ENCODE results near the gene AFP. TPM values are rescaled to one million over a fixed set of nuclear protein-coding genes. Genes with fewer than 3 reads are reported as not detected.
"Not testable (repeated sequence)": the region's sequence is repeated elsewhere in the genome, so short reads cannot be mapped to it uniquely, and the experiment has no call there.

Gene AFP
- total RNA-seq (ENCODE audit: unreplicated experiment): not detected
- long read RNA-seq: 0 reads

DNA sequence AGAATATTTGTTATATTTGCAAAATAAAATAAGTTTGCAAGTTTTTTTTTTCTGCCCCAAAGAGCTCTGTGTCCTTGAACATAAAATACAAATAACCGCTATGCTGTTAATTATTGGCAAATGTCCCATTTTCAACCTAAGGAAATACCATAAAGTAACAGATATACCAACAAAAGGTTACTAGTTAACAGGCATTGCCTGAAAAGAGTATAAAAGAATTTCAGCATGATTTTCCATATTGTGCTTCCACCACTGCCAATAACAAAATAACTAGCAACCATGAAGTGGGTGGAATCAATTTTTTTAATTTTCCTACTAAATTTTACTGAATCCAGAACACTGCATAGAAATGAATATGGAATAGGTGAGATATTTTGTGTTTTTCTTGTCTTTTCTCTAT, at the start of gene AFP:
Gene AFP (plus strand): TSS at position 238 of the 400 bp plus-strand sequence. CDS start 42 bp downstream, at position 280.
- Mint-ChIP-seq H3K27me3 (ENCODE audit: unreplicated experiment) (no peaks in the 10 kb centered on the region), H3K36me3 (ENCODE audit: low read depth, unreplicated experiment) (no peaks in the 10 kb centered on the region), H3K4me1 (ENCODE audit: unreplicated experiment) (peaks cover 8% of the 10 kb centered on the region), H3K27ac (ENCODE audit: unreplicated experiment) (no peak within 1 kb of the TSS), H3K9me3 (ENCODE audit: unreplicated experiment) (no peaks in the 10 kb centered on the region), H3K4me3 (ENCODE audit: unreplicated experiment) (no peak within 1 kb of the TSS)
- no peak for DNase-seq (ENCODE audit: low spot score)
- TF ChIP-seq, protein P1, sequence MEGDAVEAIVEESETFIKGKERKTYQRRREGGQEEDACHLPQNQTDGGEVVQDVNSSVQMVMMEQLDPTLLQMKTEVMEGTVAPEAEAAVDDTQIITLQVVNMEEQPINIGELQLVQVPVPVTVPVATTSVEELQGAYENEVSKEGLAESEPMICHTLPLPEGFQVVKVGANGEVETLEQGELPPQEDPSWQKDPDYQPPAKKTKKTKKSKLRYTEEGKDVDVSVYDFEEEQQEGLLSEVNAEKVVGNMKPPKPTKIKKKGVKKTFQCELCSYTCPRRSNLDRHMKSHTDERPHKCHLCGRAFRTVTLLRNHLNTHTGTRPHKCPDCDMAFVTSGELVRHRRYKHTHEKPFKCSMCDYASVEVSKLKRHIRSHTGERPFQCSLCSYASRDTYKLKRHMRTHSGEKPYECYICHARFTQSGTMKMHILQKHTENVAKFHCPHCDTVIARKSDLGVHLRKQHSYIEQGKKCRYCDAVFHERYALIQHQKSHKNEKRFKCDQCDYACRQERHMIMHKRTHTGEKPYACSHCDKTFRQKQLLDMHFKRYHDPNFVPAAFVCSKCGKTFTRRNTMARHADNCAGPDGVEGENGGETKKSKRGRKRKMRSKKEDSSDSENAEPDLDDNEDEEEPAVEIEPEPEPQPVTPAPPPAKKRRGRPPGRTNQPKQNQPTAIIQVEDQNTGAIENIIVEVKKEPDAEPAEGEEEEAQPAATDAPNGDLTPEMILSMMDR (IDR thresholded peaks at IDR 0.05; ENCODE audit: unreplicated experiment): no peak

DNA sequence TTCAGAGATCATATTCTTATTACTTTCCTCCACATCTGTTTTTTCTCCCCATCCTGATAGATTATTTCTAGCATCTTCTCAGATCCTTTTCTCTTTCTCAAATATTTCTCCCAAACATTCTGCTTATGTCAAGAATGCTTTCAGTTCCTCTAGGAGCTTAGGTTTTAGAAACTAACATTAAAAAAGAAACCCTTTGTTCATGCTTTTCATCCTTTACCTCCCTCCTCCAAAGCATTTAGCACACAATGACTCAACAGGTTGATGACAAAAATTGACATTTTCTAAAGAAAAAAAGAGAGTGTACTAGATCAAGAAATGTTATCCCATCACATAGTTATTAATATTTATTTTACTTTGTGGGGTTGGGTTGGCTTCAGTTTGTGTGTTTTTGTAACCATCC, 48.5 kb upstream of the AFP start:
- DNase-seq (ENCODE audit: low spot score): no peak
- no peaks in the 10 kb centered on the region for H3K36me3 Mint-ChIP-seq (ENCODE audit: low read depth, unreplicated experiment)
- H3K4me3 Mint-ChIP-seq (ENCODE audit: unreplicated experiment): no peak overlapping the region
- TF ChIP-seq, protein P1 (IDR thresholded peaks at IDR 0.05; ENCODE audit: unreplicated experiment): no peak
- H3K9me3 Mint-ChIP-seq (ENCODE audit: unreplicated experiment): no peaks in the 10 kb centered on the region
- H3K27ac Mint-ChIP-seq (ENCODE audit: unreplicated experiment): no peak overlapping the region
- H3K27me3 Mint-ChIP-seq (ENCODE audit: unreplicated experiment): no peaks in the 10 kb centered on the region
- H3K4me1 Mint-ChIP-seq (ENCODE audit: unreplicated experiment): peaks cover 5% of the 10 kb centered on the region

DNA sequence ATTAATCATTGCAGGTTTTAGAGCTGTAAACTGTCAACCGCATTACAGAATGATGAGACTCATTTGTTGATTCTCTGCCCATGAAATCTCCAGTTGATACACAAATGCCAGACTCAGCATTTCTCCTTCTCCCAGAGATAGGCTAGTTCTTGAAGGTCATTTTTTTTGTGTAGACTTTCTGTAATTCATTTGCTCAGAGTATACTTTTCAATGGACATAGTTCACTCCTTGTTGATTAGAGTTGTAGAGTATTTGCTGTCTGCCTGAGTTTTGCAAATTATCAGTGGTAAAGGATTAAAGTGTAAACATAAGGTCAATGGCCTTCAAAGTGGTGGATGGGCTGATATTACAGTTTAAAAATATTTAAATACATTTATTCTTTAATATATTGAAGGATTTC, 47.1 kb upstream of the AFP start:
- no peak for DNase-seq (ENCODE audit: low spot score)
- Mint-ChIP-seq H3K4me1 (ENCODE audit: unreplicated experiment) (peaks cover 5% of the 10 kb centered on the region), H3K9me3 (ENCODE audit: unreplicated experiment) (no peaks in the 10 kb centered on the region), H3K27ac (ENCODE audit: unreplicated experiment) (no peak overlapping the region), H3K36me3 (ENCODE audit: low read depth, unreplicated experiment) (no peaks in the 10 kb centered on the region), H3K27me3 (ENCODE audit: unreplicated experiment) (no peaks in the 10 kb centered on the region), H3K4me3 (ENCODE audit: unreplicated experiment) (no peak overlapping the region)
- TF ChIP-seq, protein P1 (IDR thresholded peaks at IDR 0.05; ENCODE audit: unreplicated experiment): no peak

DNA sequence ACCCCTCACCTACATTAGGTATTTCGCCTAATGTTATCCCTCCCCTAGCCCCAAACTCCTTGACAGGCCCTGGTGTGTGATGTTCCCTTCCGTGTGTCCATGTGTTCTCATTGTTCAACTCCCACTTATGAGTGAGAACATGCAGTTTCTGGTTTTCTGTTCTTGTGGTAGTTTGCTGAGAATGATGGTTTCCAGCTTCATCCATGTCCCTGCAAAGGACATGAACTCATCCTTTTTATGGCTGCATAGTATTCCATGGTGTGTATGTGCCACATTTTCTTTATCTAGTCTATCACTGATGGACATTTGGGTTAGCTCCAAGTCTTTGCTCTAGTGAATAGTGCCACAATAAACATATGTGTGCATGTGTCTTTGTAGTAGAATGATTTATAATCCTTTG, 46.4 kb upstream of the AFP start:
- not testable (repeated sequence) for H3K36me3 Mint-ChIP-seq (ENCODE audit: low read depth, unreplicated experiment); H3K27me3 Mint-ChIP-seq (ENCODE audit: unreplicated experiment); H3K4me3 Mint-ChIP-seq (ENCODE audit: unreplicated experiment); H3K9me3 Mint-ChIP-seq (ENCODE audit: unreplicated experiment); H3K4me1 Mint-ChIP-seq (ENCODE audit: unreplicated experiment); DNase-seq (ENCODE audit: low spot score); H3K27ac Mint-ChIP-seq (ENCODE audit: unreplicated experiment)

DNA sequence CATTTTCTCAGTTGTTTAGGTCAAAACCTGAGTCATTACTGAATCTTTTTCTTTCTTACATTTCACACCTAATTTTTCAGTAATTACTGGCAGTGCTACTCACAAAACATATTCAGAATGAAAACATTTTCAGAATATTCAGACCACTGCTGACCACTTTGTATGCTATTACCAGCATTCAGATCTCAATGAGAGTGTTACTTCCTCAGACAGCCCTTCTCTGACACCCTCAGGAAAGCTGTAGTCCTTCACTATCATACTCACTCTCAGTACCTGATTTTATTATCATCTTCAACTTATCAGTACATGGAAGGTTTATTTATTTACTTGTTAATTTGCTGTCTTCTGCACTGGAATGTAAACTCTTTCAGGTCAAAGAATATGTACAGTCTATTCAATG, 44.2 kb upstream of the AFP start:
- Mint-ChIP-seq H3K4me3 (ENCODE audit: unreplicated experiment) (no peak overlapping the region), H3K27ac (ENCODE audit: unreplicated experiment) (no peak overlapping the region), H3K27me3 (ENCODE audit: unreplicated experiment) (no peaks in the 10 kb centered on the region), H3K9me3 (ENCODE audit: unreplicated experiment) (no peaks in the 10 kb centered on the region), H3K36me3 (ENCODE audit: low read depth, unreplicated experiment) (no peaks in the 10 kb centered on the region), H3K4me1 (ENCODE audit: unreplicated experiment) (peaks cover 5% of the 10 kb centered on the region)
- no peak for DNase-seq (ENCODE audit: low spot score)
- TF ChIP-seq, protein P1 (IDR thresholded peaks at IDR 0.05; ENCODE audit: unreplicated experiment): no peak

DNA sequence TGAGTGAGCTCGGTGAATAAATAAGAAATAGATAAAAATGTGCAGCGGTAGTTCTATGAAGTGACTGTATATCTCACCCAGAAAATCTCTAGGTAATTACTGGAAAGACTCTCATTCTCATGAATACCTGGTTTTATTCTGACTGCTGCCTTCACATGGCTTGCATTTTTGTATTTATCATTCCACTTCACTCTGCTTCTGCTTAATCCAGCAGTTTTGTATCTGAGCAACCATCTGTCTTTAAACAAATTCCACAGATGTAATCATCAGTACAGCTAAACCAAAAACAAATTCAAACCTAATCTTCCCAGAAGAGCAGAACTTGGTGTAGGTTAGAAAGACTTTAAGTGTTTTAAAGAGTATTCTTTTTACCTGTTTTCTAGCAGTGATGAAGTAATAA, 43.1 kb upstream of the AFP start:
- Mint-ChIP-seq H3K36me3 (ENCODE audit: low read depth, unreplicated experiment) (no peaks in the 10 kb centered on the region), H3K27me3 (ENCODE audit: unreplicated experiment) (no peaks in the 10 kb centered on the region), H3K27ac (ENCODE audit: unreplicated experiment) (no peak overlapping the region), H3K4me3 (ENCODE audit: unreplicated experiment) (no peak overlapping the region), H3K9me3 (ENCODE audit: unreplicated experiment) (no peaks in the 10 kb centered on the region), H3K4me1 (ENCODE audit: unreplicated experiment) (peaks cover 5% of the 10 kb centered on the region)
- DNase-seq (ENCODE audit: low spot score): no peak
- TF ChIP-seq, protein P1 (IDR thresholded peaks at IDR 0.05; ENCODE audit: unreplicated experiment): no peak

Measured in endothelial cell (in vitro differentiated cells).